Measurements from ENCODE around the gene NREP.

Gene NREP, protein sequence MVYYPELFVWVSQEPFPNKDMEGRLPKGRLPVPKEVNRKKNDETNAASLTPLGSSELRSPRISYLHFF

GRCh38 chr5:111756581-111757354 lies at the start of gene NREP:
TSS of gene NREP (minus strand) at chr5:111757194. CDS start at chr5:111755772, 1,422 bp downstream.
- no peak for FAIRE-seq

- no peak for FAIRE-seq
Observed at GRCh38 chr5:111806753-111807152, 49.8 kb upstream of the NREP start.

GRCh38 chr5:111806156-111806555 lies 49.2 kb upstream of the NREP start:
- FAIRE-seq: no peak

- FAIRE-seq: no peak
Observed at GRCh38 chr5:111805071-111805470, 48.1 kb upstream of the NREP start.

GRCh38 chr5:111800351-111800750 lies 43.4 kb upstream of the NREP start:
- FAIRE-seq: no peak

DNA sequence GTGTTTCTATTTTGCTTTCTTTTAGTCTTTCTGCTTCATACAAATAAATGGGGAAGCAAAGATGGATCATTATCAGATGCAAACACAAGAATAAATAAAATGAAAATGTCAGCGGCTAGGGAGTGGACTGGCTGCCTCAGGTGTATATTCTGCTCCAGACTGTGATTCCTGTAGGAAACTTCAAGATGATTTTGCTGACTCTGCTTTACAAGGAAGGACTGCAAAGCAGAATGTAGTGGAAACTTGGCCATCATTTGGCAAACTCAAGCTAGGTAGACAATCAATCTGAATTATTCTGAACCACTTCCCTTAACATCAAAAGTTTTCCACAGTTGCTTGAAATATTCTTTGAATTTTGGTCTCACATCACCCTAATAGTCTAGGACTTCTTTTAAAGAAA lies 38.1 kb upstream of the NREP start:
- FAIRE-seq: no peak

GRCh38 chr5:111792471-111793058 lies 35.6 kb upstream of the NREP start:
- FAIRE-seq: no peak

DNA sequence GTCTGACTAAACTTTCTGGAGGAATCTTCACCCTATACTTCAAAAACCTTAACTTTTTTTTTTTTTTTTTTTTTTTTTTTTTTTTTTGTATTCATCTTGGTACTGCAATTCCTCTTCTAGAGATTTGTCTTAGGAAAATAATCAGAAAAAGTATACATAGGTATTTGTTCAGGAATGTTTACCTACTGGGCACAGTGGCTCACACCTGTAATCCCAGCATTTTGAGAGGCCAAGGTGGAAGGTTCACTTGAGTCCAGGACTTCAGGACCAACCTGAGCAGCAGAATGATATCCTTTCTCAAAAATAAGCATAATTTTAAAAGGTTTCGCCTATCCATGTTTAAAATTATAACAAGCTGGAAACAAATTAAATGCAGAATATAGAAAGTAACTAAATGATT lies 33.3 kb upstream of the NREP start:
- no peak for FAIRE-seq

GRCh38 chr5:111787006-111787405 lies 30.0 kb upstream of the NREP start:
- FAIRE-seq: no peak

DNA sequence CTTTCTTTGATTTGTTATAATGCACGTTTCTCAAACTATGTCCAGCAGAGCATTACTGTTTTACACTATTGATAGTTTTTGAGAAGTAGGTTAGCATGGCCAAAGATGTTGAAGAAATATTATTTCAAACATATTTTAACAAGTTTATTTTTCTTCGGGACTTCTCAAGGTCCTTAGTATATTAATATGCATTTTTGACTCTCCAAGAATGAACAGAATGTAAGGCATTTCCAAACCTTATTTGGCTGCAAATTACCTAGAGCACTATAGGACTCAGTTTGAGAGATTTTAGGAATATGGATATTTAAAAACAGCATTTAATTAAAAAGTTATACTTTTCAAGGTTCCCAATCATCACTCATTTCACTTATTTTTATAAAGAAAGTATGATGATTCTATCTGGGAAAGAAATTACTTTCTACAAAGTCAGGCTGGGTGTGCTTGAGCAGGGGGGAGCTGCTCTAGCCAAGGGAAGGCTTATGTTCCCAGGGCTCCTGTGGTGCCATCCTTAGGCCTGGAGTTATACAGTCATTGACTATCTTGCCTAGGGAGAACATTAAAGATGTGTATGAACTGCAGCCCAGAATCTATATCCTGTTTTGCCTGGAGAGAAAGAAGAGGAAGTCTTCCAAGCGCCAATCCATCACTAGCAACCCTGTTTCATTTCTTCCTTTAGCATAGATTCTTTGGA lies 27.6 kb upstream of the NREP start:
- FAIRE-seq: no peak

DNA sequence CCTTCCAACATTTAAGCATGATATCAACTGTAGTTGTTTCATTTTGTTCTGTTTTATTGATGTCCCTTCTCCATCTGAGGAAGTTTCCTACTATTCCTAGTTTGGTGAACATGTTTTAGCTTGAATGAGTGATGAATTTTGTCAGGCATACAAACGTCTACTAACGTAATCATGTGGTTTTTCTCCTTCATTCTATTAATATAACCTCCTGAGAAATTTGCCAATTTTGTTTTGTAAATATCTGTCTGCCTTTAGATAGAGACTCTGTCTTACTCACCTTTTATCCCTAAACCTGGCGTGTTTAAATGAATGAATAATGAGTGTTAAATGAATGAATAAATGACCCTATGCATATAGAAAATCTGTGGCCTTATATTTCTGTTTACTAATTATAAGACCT lies 26.5 kb upstream of the NREP start:
- FAIRE-seq: no peak

DNA sequence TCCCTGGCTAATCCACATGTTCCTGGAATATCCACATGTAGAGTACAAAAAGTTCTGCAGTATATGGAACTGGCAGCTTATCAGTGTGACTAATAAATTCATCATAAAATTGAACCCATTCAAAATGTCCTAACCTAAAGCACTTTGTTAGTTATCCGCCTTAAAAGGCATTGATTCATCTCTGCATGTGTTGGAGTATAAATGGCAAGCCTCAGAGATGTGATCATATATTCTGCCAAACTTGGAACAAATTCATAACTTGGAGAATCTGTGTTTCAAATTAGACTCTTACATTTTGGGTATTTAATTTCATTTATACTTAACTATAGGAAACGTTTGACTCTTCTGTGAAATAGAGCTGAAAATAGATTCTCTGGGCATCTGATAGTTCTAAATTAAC lies 25.2 kb upstream of the NREP start:
- no peak for FAIRE-seq

- no peak for FAIRE-seq
Observed at GRCh38 chr5:111781200-111781599, 24.2 kb upstream of the NREP start.

DNA sequence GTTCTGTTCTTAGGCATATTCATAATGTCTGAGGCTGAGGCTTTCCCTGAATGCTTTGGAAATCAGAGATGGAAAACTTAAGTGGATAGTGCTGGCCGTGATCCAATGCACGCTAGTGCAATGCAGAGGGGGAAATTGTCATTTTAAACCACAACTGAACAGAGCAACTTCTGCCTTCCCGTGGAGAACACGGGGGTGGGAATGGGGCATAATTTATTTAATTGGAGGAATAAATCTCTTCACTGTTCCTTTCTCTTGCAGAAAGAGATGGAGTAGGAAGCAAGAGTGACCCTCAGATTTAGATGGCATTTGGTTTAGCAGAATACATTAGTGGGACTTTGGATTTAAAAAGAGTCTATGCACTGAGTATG lies 22.9 kb upstream of the NREP start:
- FAIRE-seq: no peak

DNA sequence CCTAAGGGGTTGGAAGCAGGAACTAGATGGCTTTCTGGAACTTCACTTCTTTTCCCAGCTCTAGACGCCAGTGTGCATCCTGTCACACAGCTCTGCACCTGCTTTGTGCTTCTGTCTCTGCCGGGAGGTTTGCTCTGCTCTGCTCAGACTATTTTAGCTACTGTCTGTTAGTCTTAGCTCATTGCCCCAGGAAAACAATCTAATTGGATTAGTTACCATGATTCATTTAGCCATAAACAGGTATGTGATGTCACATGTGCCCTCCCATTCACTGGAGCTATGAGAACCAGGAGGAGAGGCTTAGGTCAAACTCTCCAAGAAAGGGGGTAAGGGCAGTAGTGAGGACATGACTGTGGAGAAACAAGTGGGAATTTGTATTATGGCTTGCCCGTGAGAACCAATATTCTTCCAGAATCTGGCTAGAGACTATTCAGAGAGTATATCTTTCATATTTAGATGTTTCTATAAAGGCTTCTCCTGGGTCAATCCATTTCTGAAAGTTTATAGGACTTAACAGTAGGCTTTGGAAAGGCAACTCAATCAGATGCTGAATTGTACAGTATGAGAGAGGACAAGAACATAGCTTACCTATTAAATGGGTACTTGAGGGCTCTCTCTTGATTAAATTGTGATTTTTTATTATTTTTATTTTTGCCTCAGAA lies 22.4 kb upstream of the NREP start:
- no peak for FAIRE-seq

DNA sequence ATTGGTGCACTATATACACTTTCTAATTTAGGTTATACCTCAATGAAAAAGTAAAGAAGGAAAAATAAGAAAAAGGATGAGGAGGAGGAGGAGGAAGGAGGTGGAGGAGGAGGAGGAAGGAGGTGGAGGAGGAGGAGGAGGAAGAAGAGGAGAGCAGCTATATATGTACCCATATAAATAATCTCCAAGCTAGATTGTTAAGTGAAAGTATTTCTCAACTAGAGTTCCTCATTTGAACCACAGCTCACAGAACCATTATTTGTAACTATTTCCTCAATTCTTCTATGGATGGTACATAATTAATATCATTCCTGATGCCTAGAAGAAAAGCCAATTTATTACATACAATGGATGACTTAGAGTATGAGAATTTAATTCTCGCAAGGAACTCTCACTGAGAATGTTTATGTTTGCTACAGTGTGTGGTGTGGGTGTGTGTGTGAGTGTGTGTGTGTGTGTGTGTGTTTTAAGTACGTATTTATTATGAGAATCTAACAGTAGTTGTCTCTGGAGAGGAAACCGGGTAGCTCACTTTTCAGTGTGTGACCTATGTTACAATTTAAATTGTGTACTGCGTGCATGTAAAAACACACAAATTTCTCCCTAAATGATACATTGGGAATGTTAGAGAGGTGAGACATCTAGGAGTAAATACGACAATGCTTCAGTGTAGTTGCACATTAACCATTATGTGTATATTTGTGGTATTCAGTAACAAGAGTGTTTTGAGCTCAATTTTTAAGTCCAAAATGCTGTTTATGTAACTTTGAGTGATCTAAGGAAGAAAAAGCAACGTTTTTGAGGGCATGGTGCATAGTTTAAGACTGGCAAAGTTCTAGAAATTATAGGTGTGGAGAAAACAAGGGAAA lies 20.2 kb upstream of the NREP start:
- no peak for FAIRE-seq

DNA sequence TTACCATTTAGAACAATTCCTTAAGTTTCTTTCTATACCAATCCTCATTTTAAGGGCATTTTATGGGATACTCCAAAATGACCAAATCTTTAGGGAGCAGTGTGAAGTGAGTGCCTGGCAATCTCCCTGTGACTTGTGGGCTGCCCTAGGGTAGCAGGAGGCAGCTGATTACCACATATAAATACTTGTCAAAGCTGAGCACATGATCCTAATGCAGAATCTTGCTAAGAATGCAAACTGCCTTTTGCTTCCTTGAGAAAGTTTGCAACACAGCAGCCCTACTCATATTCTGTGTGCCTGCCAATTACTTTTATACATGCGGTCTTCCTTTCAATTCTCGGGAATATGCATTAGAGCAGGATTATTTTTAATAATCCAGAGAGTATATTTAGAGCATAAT lies 18.2 kb upstream of the NREP start:
- no peak for FAIRE-seq

DNA sequence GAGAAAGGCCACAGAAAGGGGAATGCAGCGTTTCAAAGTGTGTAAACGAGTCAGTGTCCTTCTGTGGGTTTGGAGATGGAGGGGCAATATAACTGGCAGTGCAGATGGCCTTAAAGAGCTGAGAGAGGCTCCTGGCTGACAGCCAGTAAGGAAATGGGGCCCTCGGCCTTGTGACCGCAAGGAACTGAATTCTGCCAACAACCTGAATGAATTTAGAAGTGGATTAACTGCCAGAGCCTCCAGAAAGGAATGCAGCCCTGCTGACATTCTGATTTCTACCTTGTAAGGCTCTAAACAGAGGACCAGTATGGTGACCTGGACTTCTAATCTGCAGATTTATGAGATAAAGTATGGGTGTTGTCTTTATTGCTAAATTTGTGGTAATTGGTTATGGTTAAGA lies 17.5 kb upstream of the NREP start:
- FAIRE-seq: no peak

DNA sequence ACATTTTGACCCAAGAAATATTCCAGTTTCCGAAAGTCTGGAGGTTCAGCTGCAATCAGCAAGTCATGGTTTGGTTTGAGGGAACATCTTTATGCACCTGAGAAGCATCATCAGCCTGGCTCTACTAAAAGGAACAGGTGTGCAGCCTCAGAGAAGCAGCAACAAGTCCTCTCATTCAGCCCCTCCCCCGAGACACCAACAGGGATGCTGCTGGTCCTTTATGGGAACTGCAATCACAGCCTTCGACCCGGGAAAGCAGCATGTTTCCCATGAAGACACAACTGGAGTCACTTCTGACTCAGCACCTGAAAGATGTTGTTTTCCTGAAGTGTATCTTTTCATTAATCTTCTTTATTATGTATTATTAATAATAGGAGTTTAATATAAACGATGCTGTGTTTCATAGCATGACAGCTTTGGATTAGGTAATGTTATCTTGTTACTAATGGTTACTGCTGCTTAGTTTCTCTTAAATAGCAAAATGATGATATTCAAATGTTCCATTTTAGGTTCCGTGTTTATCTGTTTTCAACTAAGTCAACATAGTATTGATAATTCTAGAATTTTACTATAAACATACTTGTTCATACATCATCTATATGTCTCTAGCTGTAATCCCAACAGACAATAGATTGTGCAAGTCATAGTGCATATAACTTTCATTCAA lies 15.6 kb upstream of the NREP start:
- no peak for FAIRE-seq

DNA sequence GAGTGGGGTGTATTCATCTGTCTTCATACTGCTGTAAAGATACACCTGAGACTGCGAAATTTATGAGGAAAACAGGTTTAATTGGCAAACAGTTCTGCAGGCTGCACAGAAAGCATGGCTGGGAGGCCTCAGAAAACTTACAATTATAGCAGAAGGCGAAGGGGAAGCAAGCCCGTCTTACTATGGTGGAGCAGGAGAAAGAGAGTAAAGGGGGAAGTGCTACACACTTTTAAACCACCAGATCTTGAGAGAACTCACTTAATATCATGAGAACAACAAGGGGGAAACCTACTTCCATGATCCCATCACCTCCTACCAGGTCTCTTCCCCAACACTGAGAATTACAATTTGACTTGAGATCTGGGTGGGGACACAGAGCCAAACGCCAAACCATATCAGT lies 12.5 kb upstream of the NREP start:
- no peak for FAIRE-seq

DNA sequence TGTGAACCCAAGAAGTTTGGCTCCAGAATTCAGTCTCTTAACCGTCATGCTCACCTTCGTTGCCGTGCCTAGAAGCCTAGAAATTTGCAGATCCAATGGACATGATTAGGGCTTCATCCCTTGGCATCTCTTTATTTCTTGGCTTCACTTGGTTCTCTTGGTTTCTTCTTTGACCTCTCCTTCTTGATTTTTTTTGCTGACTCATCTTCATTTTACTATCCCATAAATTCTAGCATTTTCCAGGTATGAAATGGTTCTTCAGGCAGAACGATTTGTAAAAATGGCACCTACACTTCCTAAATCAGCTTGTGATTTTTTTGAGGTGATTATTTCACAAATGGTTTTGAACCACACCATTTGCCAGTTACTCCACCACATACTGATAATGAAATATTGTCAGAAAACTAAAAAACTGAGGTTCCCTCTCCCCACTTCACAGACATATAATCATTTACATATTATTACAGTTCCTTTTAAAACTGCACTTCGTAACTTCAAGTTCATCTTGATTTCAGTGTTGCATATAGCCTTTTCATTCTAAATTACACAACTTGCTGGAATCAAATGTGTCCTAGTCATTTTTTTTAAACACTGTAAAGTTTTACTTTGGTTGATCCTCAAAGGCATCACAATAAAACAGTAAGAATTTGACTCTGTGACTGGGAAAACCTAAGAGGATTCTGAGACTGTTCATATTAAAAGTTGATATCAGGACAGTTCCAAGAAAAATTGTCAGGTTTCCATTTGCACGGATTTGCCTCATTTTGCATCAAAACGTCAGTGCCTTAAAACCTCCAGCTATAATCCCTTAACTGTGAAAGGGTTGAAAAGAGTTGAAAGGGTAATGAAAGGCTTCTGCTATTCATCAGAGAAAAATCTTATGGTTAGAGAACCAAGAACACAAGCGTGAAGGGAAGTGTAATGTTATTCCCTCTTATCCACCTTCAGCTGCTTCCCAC lies 8.9 kb upstream of the NREP start:
- no peak for FAIRE-seq

Data from endometrium (tissue), 2 donors.